RKO (cell line): Measurements from ENCODE around the gene ABCB7.
"Not testable (repeated sequence)": the region's sequence is repeated elsewhere in the genome, so short reads cannot be mapped to it uniquely, and the experiment has no call there.

ENCODE experiments used
- DNase-seq: peaks from one replicate; pipeline ENCODE4 v3.0.0-alpha.2; 2016; ENCODE audit warnings: low spot score

The ABCB7 gene

GRCh38 chrX:75155827-75156525, at the start of gene ABCB7:
TSS of gene ABCB7 (minus strand) at chrX:75156283. CDS start at chrX:75156272, 11 bp downstream.
- DNase-seq: peak; percentile 80

GRCh38 chrX:75188415-75189206, 32.5 kb upstream of the ABCB7 start:
- not testable (repeated sequence) for DNase-seq

DNA sequence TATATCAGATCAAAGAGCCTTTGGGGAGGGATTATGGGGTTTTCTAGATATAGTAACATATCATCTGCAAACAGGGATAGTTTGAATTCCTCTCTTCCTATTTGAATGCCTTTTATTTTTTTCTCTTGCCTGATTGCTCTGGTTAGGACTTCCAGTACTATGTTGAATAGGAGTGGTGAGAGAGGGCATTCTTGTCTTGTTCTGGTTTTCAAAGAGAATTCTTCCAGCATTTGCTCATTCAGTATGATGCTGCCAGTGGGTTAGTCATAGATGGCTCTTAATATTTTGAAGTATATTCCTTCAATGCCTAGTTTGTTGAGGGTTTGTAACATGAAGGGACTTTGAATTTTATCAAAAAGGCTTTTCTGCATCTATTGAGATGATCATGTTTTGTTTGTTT, 25.6 kb upstream of the ABCB7 start:
- peak; percentile 2 for DNase-seq

DNA sequence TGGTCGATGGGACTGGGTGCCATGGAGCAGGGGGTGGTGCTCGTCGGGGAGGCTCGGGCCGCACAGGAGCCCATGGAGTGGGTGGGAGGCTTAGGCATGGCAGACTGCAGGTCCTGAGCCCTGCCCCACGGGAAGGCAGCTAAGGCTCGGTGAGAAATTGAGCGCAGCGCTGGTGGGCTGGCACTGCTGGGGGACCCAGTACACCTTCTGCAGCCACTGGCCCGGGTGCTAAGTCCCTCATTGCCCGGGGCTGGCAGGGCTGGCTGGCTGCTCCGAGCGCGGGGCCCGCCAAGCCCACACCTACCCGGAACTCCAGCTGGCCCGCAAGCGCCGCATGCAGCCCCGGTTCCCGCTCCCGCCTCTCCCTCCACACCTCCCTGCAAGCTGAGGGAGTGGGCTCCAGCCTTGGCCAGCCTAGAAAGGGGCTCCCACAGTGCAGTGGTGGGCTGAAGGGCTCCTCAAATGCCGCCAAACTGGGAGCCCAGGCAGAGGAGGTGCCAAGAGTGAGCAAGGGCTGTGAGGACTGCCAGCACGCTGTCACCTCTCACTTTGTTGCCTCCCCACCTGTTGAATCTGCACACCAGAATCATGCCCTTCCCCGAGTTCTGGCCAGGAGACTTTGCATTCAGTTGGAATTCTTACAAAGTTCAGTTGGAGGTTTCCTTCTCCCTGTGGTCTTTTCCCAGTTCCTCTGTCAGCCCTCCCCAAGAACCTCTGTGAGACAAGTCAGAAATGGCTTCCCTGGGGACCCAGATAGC, 23.6 kb upstream of the ABCB7 start:
- DNase-seq: not testable (repeated sequence)

DNA sequence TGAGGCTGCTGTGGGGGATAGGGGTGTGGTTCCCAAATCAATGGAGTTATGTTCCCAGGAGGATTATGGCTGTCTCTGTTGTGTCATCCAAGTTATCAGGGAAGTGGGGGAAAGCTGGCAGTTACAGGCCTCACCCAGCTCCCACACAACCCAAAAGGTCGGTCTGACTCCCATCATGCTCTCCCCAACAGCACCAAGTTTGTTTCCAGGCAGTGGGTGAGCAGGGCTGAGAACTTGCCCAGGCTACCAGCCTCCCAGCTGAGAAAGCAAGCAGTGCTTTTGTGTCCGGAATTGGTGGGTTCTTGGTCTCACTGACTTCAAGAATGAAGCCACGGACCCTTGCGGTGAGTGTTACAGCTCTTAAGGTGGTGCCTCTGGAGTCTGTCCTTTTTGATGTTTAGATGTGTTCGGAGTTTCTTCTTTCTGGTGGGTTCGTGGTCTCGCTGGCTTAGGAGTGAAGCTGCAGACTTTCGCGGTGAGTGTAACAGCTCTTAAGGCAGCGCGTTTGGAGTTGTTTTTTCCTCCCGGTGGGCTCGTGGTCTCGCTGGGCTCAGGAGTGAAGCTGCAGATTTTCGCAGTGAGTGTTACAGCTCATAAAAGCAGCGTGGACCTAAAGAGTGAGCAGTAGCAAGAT, 16.3 kb upstream of the ABCB7 start:
- DNase-seq: not testable (repeated sequence)

GRCh38 chrX:75158054-75158453, 2.0 kb upstream of the ABCB7 start:
- no peak for DNase-seq

GRCh38 chrX:75156531-75156945, 455 bp upstream of the ABCB7 start:
- DNase-seq: no peak

GRCh38 chrX:75155447-75155826, 646 bp downstream of the ABCB7 start:
- peak; percentile 46 for DNase-seq

GRCh38 chrX:75154871-75155270, 1.2 kb downstream of the ABCB7 start:
- no peak for DNase-seq

DNA sequence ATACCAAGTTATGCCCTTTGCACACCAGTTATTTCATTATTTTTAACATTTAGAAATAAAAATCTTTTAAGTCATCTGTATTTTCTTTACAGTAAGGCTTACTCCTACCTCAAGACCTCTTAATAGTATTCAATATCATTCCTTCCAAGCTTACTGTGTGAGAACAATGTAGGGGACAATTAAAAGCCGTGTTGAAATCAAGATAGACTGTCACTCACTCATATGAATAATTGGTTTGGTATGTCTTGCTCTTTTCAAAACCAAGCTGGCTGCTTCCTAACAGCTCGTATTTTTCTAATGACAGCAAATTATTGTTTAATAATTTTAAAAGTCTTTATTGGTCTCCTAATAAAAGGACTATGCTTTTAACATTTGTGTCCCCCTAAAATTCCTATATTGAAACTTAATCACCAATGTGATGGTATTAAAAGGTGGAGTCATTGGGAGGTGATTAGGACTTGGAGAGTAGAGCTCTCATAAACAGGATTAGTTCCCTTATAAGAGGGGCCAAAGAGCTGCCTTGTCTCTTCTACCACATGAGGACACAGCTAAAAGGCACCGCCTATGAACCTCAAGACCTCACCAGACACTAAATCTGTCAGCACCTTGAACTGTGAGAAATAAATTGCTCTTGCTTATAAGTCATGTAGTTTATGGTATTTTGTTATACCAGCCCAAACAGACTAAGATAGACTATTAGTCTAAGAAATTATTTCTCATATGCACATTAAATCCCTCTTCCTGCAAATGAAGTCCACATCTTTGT, 4.1 kb downstream of the ABCB7 start:
- peak; percentile 39 for DNase-seq

DNA sequence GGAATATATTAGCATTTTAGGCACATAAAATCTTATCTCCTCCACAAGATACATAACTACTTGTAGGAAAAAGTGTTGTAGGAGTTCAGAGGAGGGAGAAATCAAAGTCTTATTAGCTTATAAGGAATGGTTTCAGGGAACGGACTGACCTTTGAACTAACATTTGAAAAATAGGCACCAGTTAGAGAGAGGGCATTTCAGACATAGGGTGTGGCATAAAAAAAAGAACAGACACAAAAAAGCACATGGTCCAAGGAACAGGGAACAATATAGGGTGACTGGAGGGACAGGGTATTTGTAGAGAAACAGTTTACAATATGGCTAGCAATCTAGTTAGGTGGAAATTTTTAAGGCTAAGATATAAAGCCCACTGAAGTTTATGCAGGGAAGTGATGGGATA, 6.4 kb downstream of the ABCB7 start:
- no peak for DNase-seq

DNA sequence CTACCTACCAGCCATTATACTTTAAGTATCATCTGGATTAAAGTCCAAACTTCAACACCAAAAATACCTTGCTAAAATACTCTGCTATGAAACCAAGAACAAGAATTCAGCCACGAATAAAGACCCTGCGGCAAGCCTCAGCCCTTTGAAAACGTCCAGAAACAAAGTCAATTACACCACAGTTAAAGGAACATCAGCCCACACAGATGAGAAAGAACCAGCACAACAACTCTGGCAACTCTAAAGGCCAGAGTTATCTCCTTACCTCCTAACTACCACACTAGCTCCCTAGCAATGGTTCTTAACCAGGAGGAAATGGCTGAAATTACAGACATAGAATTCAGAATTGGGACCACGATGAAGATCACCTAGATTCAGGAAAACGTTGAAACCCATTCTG, 23.4 kb downstream of the ABCB7 start:
- DNase-seq: no peak

GRCh38 chrX:75131973-75132627, 24.0 kb downstream of the ABCB7 start:
- DNase-seq: no peak

DNA sequence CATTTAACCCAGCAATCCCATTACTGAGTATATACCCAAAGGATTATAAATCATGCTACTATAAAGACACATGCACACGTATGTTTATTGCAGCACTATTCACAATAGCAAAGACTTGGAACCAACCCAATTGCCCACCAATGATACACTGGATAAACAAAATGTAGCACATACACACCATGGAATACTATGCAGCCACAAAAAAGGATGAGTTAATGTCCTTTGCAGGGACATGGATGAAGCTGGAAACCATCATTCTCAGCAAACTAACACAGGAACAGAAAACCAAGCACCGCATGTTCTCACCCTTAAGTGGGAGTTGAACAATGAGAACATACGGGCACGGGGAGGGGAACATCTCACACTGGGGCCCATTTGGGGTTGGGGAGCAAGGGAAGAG, 27.0 kb downstream of the ABCB7 start:
- DNase-seq: not testable (repeated sequence)

DNA sequence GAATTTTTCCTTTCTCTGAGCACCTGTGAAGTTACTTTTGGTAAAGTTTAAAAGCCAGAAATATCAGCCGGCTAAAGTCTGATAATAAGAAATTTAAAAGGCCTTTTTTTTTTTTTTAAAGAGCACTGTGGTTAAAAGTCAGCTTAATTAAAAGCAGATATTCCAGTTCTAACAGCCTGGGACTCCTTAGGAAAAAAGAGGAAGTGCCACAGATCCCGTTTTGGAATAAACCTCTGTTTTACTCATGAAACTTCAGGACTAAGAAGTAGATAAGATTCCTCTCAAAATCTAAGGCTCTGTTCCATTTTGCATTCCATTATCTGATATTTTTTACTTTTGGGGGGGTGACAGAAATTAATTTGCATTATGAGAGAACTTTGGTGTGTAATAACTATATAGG, 37.8 kb downstream of the ABCB7 start:
- no peak for DNase-seq

DNA sequence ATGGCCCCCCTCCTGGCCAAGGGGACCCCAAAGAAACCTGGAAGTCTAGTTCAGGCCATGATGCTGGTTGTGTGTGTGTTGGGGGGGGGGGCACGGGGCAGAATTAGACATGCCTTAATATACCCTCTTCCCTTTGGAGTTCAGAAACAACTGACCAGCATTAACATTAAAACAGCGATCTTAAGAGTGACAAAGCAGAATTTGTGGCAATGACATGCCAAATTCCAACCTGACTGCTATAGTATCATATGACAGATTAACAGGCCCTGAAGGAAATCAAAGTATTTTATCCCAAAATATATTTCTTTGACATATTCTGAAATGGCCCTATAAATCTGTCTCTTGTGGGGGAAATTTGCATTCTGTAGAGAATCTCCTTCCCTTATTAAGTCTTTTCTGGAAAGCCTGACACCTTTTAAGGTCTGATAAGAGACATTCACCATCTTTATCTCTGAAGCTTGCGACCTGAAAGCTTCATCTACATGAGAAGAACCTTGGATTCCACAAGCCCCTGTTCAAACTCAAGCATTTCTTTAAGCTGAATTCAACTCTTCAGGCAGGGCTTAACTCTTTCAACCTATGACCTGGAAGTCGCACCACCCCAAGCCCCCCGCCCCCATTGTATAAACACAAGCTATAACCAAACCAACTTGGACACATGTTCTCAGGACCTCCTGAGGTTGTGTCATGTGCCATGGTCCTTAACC, 40.2 kb downstream of the ABCB7 start:
- no peak for DNase-seq

- DNase-seq: no peak
Measured at GRCh38 chrX:75114638-75115037, 41.4 kb downstream of the ABCB7 start.

DNA sequence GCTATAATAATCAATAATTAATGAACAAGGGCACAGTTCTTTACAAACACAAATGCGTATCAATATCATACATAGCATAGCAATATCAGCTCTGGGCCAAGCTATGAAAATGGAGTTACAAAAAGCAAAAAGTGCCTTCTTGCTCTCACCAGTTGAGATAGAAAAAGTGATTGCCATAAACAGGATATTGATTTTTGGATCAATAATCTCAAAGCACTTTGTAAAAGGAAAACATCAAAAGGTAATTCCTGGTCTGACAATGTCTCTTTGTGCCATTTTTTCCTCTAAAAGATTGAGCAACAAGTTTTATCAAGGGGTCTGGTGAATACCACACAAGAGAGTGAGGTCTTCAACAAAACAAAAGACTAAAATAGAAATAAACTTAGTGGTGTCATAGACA, 42.4 kb downstream of the ABCB7 start:
- no peak for DNase-seq

DNA sequence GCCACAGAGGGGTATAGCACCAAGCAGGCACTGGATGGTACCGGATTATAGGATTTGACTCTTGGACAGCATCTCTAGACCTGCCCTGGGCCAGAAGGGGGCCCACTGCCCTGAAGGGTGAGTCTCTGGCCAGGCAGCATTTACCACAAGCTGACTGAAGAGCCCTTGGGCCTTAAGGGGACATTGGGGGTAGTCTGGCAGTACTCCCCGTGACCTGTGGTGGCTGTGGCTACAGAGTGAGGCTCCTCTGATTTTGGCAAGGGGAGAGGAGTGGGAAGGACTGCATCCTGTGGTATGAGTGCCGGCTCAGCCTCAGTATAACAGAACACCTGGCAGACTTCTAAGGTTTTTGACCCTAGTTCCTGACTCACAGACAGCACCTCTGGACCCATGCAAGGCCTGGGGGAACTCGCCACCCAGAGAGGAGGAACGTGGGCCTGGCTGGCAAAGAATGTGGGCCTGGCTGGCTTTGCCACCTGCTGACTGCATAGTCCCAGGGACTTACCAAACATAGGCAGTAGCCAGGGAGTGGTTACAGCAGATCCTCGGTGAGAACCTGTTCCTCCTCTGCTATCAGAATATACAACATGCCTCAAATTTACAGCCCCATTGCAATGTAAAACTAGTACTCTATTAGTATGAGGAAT, 48.1 kb downstream of the ABCB7 start:
- DNase-seq: no peak

GRCh38 chrX:75106772-75107171, 49.3 kb downstream of the ABCB7 start:
- no peak for DNase-seq
